ENCODE data around the gene SCUBE3. TPM values are rescaled to one million over a fixed set of nuclear protein-coding genes. Genes with fewer than 3 reads are reported as not detected.
A peak's percentile ranks its signal among the peaks of the same experiment; 100 is the strongest.

SCUBE3 gene
- total RNA-seq, 2 experiments from 2014 or later = not detected

GRCh38 chr6:35294308-35294945, 80.7 kb downstream of the SCUBE3 start:
- intact Hi-C loops (cut with DNase I, micrococcal nuclease) = loop anchor here (1.0 to 2.0 kb wide), 3 partner anchors 155 to 443 kb away; partner anchors contain the start of gene ARMC12 (in 2 of the 2)
- Mint-ChIP-seq H3K4me1 (ENCODE audit: low read depth) (peaks cover 22% of the 10 kb centered on the region), H3K27me3 (no peaks in the 10 kb centered on the region), H3K36me3 (ENCODE audit: low read depth) (peaks cover 86% of the 10 kb centered on the region), H3K27ac (peak overlapping the region; percentile 28), H3K9me3 (no peaks in the 10 kb centered on the region), H3K4me3 (peak overlapping the region; percentile 58)
- DNase-seq (peak in 12 of 14 experiments; percentile 34 to 83 (median 53)), ATAC-seq (ENCODE audit: poor library complexity) (peak; percentile 47)
- ChIA-PET CTCF (interaction anchor here (1.3 to 7.9 kb wide), 4 partner anchors 33 to 155 kb away, joined by 5 to 75 read pairs (median 8); partner anchors contain the start of genes FANCE and PPARD), POLR2A (interaction anchor here (1.2 to 9.2 kb wide), 2 partner anchors 33 to 158 kb away, joined by 3 to 94 read pairs; partner anchors contain the start of gene FANCE)
- TF ChIP-seq, protein P1, sequence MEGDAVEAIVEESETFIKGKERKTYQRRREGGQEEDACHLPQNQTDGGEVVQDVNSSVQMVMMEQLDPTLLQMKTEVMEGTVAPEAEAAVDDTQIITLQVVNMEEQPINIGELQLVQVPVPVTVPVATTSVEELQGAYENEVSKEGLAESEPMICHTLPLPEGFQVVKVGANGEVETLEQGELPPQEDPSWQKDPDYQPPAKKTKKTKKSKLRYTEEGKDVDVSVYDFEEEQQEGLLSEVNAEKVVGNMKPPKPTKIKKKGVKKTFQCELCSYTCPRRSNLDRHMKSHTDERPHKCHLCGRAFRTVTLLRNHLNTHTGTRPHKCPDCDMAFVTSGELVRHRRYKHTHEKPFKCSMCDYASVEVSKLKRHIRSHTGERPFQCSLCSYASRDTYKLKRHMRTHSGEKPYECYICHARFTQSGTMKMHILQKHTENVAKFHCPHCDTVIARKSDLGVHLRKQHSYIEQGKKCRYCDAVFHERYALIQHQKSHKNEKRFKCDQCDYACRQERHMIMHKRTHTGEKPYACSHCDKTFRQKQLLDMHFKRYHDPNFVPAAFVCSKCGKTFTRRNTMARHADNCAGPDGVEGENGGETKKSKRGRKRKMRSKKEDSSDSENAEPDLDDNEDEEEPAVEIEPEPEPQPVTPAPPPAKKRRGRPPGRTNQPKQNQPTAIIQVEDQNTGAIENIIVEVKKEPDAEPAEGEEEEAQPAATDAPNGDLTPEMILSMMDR (IDR thresholded peaks at IDR 0.05) = peak; percentile 88
- Histone ChIP-seq H3K9me3 (ENCODE audit: control insufficient read depth in 1 of 2, insufficient read depth in 1 of 2, low read length in 2 of 2) (no peaks in the 10 kb centered on the region), H3K27ac (ENCODE audit: low read depth in 1 of 2, low read length in 2 of 2) (no peak overlapping the region), H3K4me3 (ENCODE audit: low read length) (no peak overlapping the region), H3K4me1 (ENCODE audit: insufficient read depth, low read length) (peaks cover 23% of the 10 kb centered on the region), H3K36me3 (ENCODE audit: insufficient read depth, low read length) (peaks cover 68% of the 10 kb centered on the region), H3K27me3 (ENCODE audit: control insufficient read depth in 1 of 2, insufficient read depth in 2 of 2, low read length in 2 of 2) (no peaks in the 10 kb centered on the region)

DNA sequence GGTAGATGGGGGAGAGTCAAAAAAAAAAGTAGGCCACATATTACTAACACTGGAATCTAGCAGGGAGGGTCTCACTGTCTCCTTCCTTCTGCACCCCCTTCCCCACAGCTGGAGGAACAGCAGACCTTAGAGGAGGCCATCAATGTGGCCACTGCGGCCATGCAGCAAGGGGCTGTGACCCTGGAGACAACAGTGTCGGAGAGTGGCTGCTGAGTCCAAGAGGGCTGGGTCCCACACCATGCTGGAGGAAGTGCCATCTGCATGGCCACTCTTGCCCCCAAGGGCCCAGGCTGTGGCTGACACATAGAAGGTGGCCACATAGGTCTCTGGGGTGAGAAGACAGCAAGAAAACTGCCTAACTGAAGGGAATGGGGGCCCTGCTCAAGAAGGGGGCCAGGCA, 81.3 kb downstream of the SCUBE3 start:
- intact Hi-C loops (cut with DNase I, micrococcal nuclease) = loop anchor here in 1 of 2 experiments (2.0 to 5.0 kb wide), 2 partner anchors 47 to 442 kb away; partner anchors contain the start of genes ARMC12 and PPARD
- H3K9me3 ChIP-seq (ENCODE audit: control insufficient read depth in 1 of 2, insufficient read depth in 1 of 2, low read length in 2 of 2) = no peaks in the 10 kb centered on the region
- peaks cover 29% of the 10 kb centered on the region for H3K4me1 ChIP-seq (ENCODE audit: insufficient read depth, low read length)
- TF ChIP-seq, protein P1 (IDR thresholded peaks at IDR 0.05) = no peak
- H3K4me3 ChIP-seq (ENCODE audit: low read length) = no peak overlapping the region
- Mint-ChIP-seq H3K4me3 (no peak overlapping the region), H3K9me3 (no peaks in the 10 kb centered on the region), H3K27me3 (no peaks in the 10 kb centered on the region), H3K4me1 (ENCODE audit: low read depth) (peaks cover 29% of the 10 kb centered on the region), H3K27ac (no peak overlapping the region), H3K36me3 (ENCODE audit: low read depth) (peaks cover 86% of the 10 kb centered on the region)
- peaks cover 63% of the 10 kb centered on the region for H3K36me3 ChIP-seq (ENCODE audit: insufficient read depth, low read length)
- no peaks in the 10 kb centered on the region for H3K27me3 ChIP-seq (ENCODE audit: control insufficient read depth in 1 of 2, insufficient read depth in 2 of 2, low read length in 2 of 2)
- no peak for ATAC-seq (ENCODE audit: poor library complexity)
- ChIA-PET CTCF (interaction anchor here (2.3 to 7.9 kb wide), 5 partner anchors 32 to 173 kb away, joined by 6 to 75 read pairs (median 23); partner anchors contain the start of genes FANCE, PPARD and RPL10A), POLR2A (interaction anchor here (9.2 kb wide), 1 partner anchor 32 kb away, joined by 94 read pairs; no protein-coding TSS in a partner anchor)
- no peak overlapping the region for H3K27ac ChIP-seq (ENCODE audit: low read depth in 1 of 2, low read length in 2 of 2)
- DNase-seq = no peak

- intact Hi-C loops (cut with DNase I, micrococcal nuclease) = loop anchor here in 1 of 2 experiments (2.0 to 5.0 kb wide), 2 partner anchors 47 to 441 kb away; partner anchors contain the start of genes ARMC12 and PPARD
- Mint-ChIP-seq H3K4me1 (ENCODE audit: low read depth) (peaks cover 35% of the 10 kb centered on the region), H3K4me3 (no peak overlapping the region), H3K9me3 (no peaks in the 10 kb centered on the region), H3K36me3 (ENCODE audit: low read depth) (peaks cover 85% of the 10 kb centered on the region), H3K27me3 (no peaks in the 10 kb centered on the region), H3K27ac (no peak overlapping the region)
- ATAC-seq (ENCODE audit: poor library complexity) = no peak
- H3K4me3 ChIP-seq (ENCODE audit: low read length) = no peak overlapping the region
- peaks cover 60% of the 10 kb centered on the region for H3K36me3 ChIP-seq (ENCODE audit: insufficient read depth, low read length)
- no peak overlapping the region for H3K27ac ChIP-seq (ENCODE audit: low read depth in 1 of 2, low read length in 2 of 2)
- peaks cover 36% of the 10 kb centered on the region for H3K4me1 ChIP-seq (ENCODE audit: insufficient read depth, low read length)
- POLR2A ChIA-PET = interaction anchor here (0.9 to 9.2 kb wide), 6 partner anchors 15 to 172 kb away, joined by 3 to 94 read pairs (median 10); partner anchors contain the start of genes FANCE, PPARD and RPL10A
- TF ChIP-seq, protein P1 (IDR thresholded peaks at IDR 0.05) = no peak
- DNase-seq = no peak
- no peaks in the 10 kb centered on the region for H3K9me3 ChIP-seq (ENCODE audit: control insufficient read depth in 1 of 2, insufficient read depth in 1 of 2, low read length in 2 of 2)
- no peaks in the 10 kb centered on the region for H3K27me3 ChIP-seq (ENCODE audit: control insufficient read depth in 1 of 2, insufficient read depth in 2 of 2, low read length in 2 of 2)
- CTCF ChIA-PET = interaction anchor here (1.0 to 7.9 kb wide), 7 partner anchors 15 to 172 kb away, joined by 3 to 75 read pairs (median 20); partner anchors contain the start of genes FANCE, PPARD and RPL10A
These were observed 82.0 kb downstream of the SCUBE3 start for GRCh38 chr6:35295521-35296315.

Measured in CD4-positive, alpha-beta T cell (primary cell).